H9 (cell line): ENCODE measurements around the gene ODAD4. TPM values are rescaled to one million over a fixed set of nuclear protein-coding genes. Genes with fewer than 3 reads are reported as not detected.

Experiments used
- DNase-seq: peaks from one replicate; pipeline ENCODE4 v3.0.0-alpha.2; 2017
- H2AFZ ChIP-seq: one replicate; pipeline ENCODE4 v1.6.1; 2013; ENCODE audit warnings: mild to moderate bottlenecking, low read length, control low read depth, moderate library complexity
- H2AK5ac ChIP-seq: 2 replicates; pipeline ENCODE4 v1.6.1; 2013; ENCODE audit warnings: low read length, control low read depth, mixed read lengths; ENCODE audit not compliant: insufficient read length
- H2BK120ac ChIP-seq: one replicate; pipeline ENCODE4 v1.6.1; 2013; ENCODE audit warnings: low read depth, mild to moderate bottlenecking, low read length, control low read depth, inconsistent platforms; ENCODE audit not compliant: poor library complexity, severe bottlenecking
- H2BK12ac ChIP-seq: 2 replicates; pipeline ENCODE4 v1.6.1; 2013; ENCODE audit warnings: low read length, control low read depth, mixed read lengths, low read depth; ENCODE audit not compliant: insufficient read length
- H2BK15ac ChIP-seq: 2 replicates; pipeline ENCODE4 v1.6.1; 2013; ENCODE audit warnings: low read depth, low read length, control low read depth
- H2BK20ac ChIP-seq: one replicate; pipeline ENCODE4 v1.6.1; 2013; ENCODE audit warnings: low read depth, mild to moderate bottlenecking, low read length, control low read depth, inconsistent platforms; ENCODE audit not compliant: poor library complexity, severe bottlenecking
- H2BK5ac ChIP-seq: 2 replicates; pipeline ENCODE4 v1.6.1; 2013; ENCODE audit warnings: low read length, control low read depth, mixed read lengths; ENCODE audit not compliant: insufficient read length
- H3K14ac ChIP-seq: 2 replicates; pipeline ENCODE4 v1.6.1; 2013; ENCODE audit warnings: low read length, control low read depth; ENCODE audit not compliant: insufficient read depth
- H3K18ac ChIP-seq: 2 replicates; pipeline ENCODE4 v1.6.1; 2013; ENCODE audit warnings: low read depth, mild to moderate bottlenecking, mixed read lengths, low read length, control low read depth; ENCODE audit not compliant: insufficient read length
- H3K23ac ChIP-seq: 2 replicates; pipeline ENCODE4 v1.6.1; 2013; ENCODE audit warnings: low read length, control low read depth, mixed read lengths, low read depth; ENCODE audit not compliant: insufficient read length
- H3K23me2 ChIP-seq: 2 replicates; pipeline ENCODE4 v1.6.1; 2013; ENCODE audit warnings: low read depth, mild to moderate bottlenecking, mixed read lengths, low read length, control low read depth; ENCODE audit not compliant: insufficient read length, poor library complexity, severe bottlenecking
- H3K27ac ChIP-seq: 2 replicates; pipeline ENCODE4 v1.5.1; 2013; ENCODE audit warnings: low read length, control low read depth, mixed read lengths, low read depth; ENCODE audit not compliant: insufficient read length
- H3K27me3 ChIP-seq: 2 replicates; pipeline ENCODE4 v1.6.1; 2013; ENCODE audit warnings: low read length, control low read depth, inconsistent platforms; ENCODE audit not compliant: insufficient read depth
- H3K4ac ChIP-seq: 2 replicates; pipeline ENCODE4 v1.6.1; 2013; ENCODE audit warnings: low read depth, mild to moderate bottlenecking, control low read depth, inconsistent platforms, low read length, moderate library complexity
- H3K4me1 ChIP-seq: 2 replicates; pipeline ENCODE4 v1.6.1; 2013; ENCODE audit warnings: low read length, control low read depth, inconsistent platforms; ENCODE audit not compliant: insufficient read depth
- H3K4me2 ChIP-seq: 2 replicates; pipeline ENCODE4 v1.6.1; 2013; ENCODE audit warnings: low read length, control low read depth, mixed read lengths; ENCODE audit not compliant: insufficient read length, insufficient read depth
- H3K56ac ChIP-seq: 2 replicates; pipeline ENCODE4 v1.6.1; 2013; ENCODE audit warnings: low read depth, mild to moderate bottlenecking, mixed read lengths, low read length, control low read depth; ENCODE audit not compliant: insufficient read length
- H3K79me1 ChIP-seq: 2 replicates; pipeline ENCODE4 v1.6.1; 2013; ENCODE audit warnings: low read depth, mild to moderate bottlenecking, moderate library complexity, low read length, control low read depth, inconsistent platforms; ENCODE audit not compliant: insufficient read depth, poor library complexity, severe bottlenecking
- H3K79me2 ChIP-seq: 2 replicates; pipeline ENCODE4 v1.6.1; 2013; ENCODE audit warnings: low read length, control low read depth, inconsistent platforms; ENCODE audit not compliant: insufficient read depth
- H3K9ac ChIP-seq: 2 replicates; pipeline ENCODE4 v1.6.1; 2013; ENCODE audit warnings: low read length, control low read depth, mixed read lengths; ENCODE audit not compliant: insufficient read length; ENCODE audit errors: extremely low read depth
- H3K9me3 ChIP-seq: one replicate; pipeline ENCODE4 v1.6.1; 2013; ENCODE audit warnings: low read depth, low read length, inconsistent platforms; ENCODE audit not compliant: control insufficient read depth
- H3T11ph ChIP-seq: one replicate; pipeline ENCODE4 v1.6.1; 2013; ENCODE audit warnings: mild to moderate bottlenecking, low read length, control low read depth, inconsistent platforms
- H4K20me1 ChIP-seq: one replicate; pipeline ENCODE4 v1.6.1; 2013; ENCODE audit not compliant: control insufficient read depth, insufficient read length, insufficient read depth
- H4K5ac ChIP-seq: 2 replicates; pipeline ENCODE4 v1.6.1; 2013; ENCODE audit warnings: low read depth, mild to moderate bottlenecking, mixed read lengths, low read length, control low read depth; ENCODE audit not compliant: insufficient read length
- H4K8ac ChIP-seq: replicated peaks from 2 replicates; pipeline ENCODE4 v1.6.1; 2013; ENCODE audit warnings: low read length, control low read depth, mixed read lengths, low read depth; ENCODE audit not compliant: insufficient read length
- H4K91ac ChIP-seq: 2 replicates; pipeline ENCODE4 v1.6.1; 2013; ENCODE audit warnings: low read depth, mild to moderate bottlenecking, moderate library complexity, mixed read lengths, low read length, control low read depth; ENCODE audit not compliant: insufficient read length
- H3K27ac Mint-ChIP-seq, 3 experiments: 2 replicates in 2 of 3; 3 replicates in 1 of 3; pipeline ENCODE4 v1.8.0; 2020 to 2021; ENCODE audit warnings: mixed read lengths in 3 of 3, mild to moderate bottlenecking in 1 of 3, moderate library complexity in 1 of 3
- H3K27me3 Mint-ChIP-seq: 2 replicates; pipeline ENCODE4 v1.8.0; 2021; ENCODE audit warnings: low read depth, mild to moderate bottlenecking, moderate library complexity, mixed read lengths
- H3K36me3 Mint-ChIP-seq, 3 experiments: 2 replicates in 2 of 3; 3 replicates in 1 of 3; pipeline ENCODE4 v1.8.0; 2020 to 2021; ENCODE audit warnings: low read depth in 3 of 3, mixed read lengths in 3 of 3; ENCODE audit not compliant: insufficient read depth in 1 of 3
- H3K4me1 Mint-ChIP-seq, 2 experiments: 2 replicates each; pipeline ENCODE4 v1.8.0; 2020; ENCODE audit warnings: mixed read lengths in 2 of 2
- H3K4me3 Mint-ChIP-seq, 2 experiments: 2 replicates in 1 of 2; 3 replicates in 1 of 2; pipeline ENCODE4 v1.8.0; 2020 to 2021; ENCODE audit warnings: mild to moderate bottlenecking in 2 of 2, mixed read lengths in 2 of 2, moderate library complexity in 1 of 2
- H3K9me3 Mint-ChIP-seq, 2 experiments: 2 replicates in 1 of 2; 3 replicates in 1 of 2; pipeline ENCODE4 v1.8.0; 2020; ENCODE audit warnings: mild to moderate bottlenecking in 2 of 2, mixed read lengths in 2 of 2, moderate library complexity in 1 of 2
- CTCF ChIP-seq: fragments of 200-600 bp; sonication (generic); conservative IDR thresholded peaks from 3 replicates; pipeline ENCODE4 v1.8.0; 2021; ENCODE audit warnings: antibody characterized with exemption, mild to moderate bottlenecking
- WGBS: extraction: QIAGEN DNeasy Blood & Tissue Kit; methylation state at CpG from one replicate; pipeline ENCODE4 v1.1.7; 2013; ENCODE audit warnings: missing lambda C conversion rate, low lambda C conversion rate, mixed read lengths; ENCODE audit not compliant: insufficient read length; ENCODE audit errors: extremely low coverage; 5-methylcytosine and 5-hydroxymethylcytosine counted together
- total RNA-seq: library from RNA; stranded (reverse); gene quantifications from 2 replicates; pipeline ENCODE4 v1.2.1, GENCODE V29; 2021

The ODAD4 gene
- total RNA-seq, 1 experiment from 2014 or later: 2.1 TPM

GRCh38 chr17:41932816-41933389 lies 2.5 kb downstream of the ODAD4 start:
- Mint-ChIP-seq H3K36me3 (peaks cover 0 to 3% (median 0%) of the 10 kb centered on the region in 3 experiments; a peak in 1 of 7 replicates), H3K4me1 (peaks cover 21% of the 10 kb centered on the region in 2 experiments), H3K9me3 (no peaks in the 10 kb centered on the region), H3K4me3 (no peak overlapping the region), H3K27ac (no peak overlapping the region; a peak in 2 of 7 replicates), H3K27me3 (no peaks in the 10 kb centered on the region)
- H3T11ph ChIP-seq: no peak overlapping the region
- no peak for TF ChIP-seq CTCF
- no peak overlapping the region for H2BK15ac ChIP-seq
- H3K79me1 ChIP-seq: no peaks in the 10 kb centered on the region
- WGBS: no CpG with 5 or more reads among the region's 2 CpGs
- H3K4me2 ChIP-seq: no peak overlapping the region
- H4K8ac ChIP-seq: no peak overlapping the region
- no peak overlapping the region for H3K9ac ChIP-seq
- H3K9me3 ChIP-seq: no peaks in the 10 kb centered on the region
- no peak overlapping the region for H4K5ac ChIP-seq
- H2BK120ac ChIP-seq: no peak overlapping the region
- no peaks in the 10 kb centered on the region for H3K4me1 ChIP-seq
- H3K4ac ChIP-seq: no peak overlapping the region
- no peak overlapping the region for H2BK12ac ChIP-seq
- H2AFZ ChIP-seq: no peak overlapping the region
- H2BK20ac ChIP-seq: no peak overlapping the region
- no peak overlapping the region for H3K14ac ChIP-seq
- no peaks in the 10 kb centered on the region for H3K27me3 ChIP-seq
- H3K79me2 ChIP-seq: peaks cover 2% of the 10 kb centered on the region; the same call in 1 of the 2 replicates
- no peak overlapping the region for H2BK5ac ChIP-seq
- DNase-seq: no peak
- no peak overlapping the region for H4K91ac ChIP-seq
- H3K23me2 ChIP-seq: peaks cover 6% of the 10 kb centered on the region
- no peak overlapping the region for H2AK5ac ChIP-seq
- H3K56ac ChIP-seq: no peak overlapping the region
- no peak overlapping the region for H3K27ac ChIP-seq
- H3K23ac ChIP-seq: no peak overlapping the region
- H3K18ac ChIP-seq: no peak overlapping the region
- no peaks in the 10 kb centered on the region for H4K20me1 ChIP-seq
